Stimulated activated CD8-positive, alpha-beta memory T cell treated with anti-CD3 and anti-CD28 coated beads, Interleukin-15, amount 100 ng/mL, for 48 hours (primary cell): ENCODE results near the gene RBPJ.

ENCODE experiments used
- DNase-seq, 2 donors: peaks; one replicate each; pipeline ENCODE4 v3.0.0-alpha.2; 2020; ENCODE audit warnings: low read depth in 2 of 2

The RBPJ gene

DNA sequence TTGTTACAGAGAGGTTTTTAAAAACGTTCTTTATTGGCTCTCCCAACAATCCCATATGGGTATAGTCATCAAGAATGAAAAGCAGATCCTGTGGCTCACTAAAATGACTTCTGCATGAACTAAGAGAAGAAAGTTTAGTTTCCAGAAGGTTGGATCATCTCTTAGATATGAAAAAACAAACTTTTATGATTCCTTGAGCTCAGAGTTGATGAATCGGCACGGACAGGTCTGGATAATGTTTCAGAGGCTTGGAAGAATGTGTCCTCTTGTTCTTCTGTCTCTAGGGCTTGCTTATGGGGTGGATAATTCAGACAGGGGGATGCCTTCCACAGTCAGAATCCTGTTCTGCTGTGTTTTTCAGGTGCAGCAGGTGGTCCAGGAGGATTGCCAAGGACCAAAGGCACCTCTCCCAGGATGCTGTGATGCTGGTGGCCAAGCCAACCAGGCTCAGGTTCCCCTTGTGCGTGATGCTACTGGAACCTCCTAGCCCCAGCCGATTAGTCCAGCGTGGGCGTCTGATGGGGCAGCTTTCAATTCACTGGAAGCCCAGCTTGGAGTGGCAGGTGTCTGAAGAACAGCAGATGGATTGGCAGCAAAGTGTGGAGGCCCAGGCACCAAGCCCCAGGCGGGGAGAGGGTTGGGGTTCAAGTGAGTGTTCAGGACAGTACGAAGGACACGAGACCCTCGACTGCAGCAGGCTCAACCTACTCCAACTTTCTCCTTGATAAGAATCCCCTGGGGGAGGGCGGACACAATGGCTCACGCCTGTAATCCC is 139.1 kb downstream of the RBPJ start:
- no peak for DNase-seq

GRCh38 chr4:26462874-26463273 is 142.1 kb downstream of the RBPJ start:
- no peak for DNase-seq

DNA sequence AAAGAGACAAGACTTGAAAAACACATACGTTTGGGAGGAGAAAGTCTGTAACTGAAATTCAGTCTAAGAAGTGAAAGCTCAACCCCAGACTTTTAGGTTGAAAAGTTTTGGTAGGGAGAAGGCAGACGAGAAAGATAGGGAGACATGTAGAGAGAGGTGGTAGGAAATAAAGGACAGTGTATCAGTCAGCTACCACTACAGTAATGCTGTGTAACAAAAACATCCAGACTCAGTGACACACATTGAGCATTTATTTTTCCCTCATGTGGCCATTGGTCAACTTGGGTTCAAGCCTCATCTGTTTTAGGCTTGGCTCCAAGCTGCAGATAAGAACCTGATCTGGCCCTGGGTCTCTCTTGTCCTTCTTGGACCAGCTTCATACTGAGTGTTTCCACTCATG is 142.6 kb downstream of the RBPJ start:
- DNase-seq = no peak

DNA sequence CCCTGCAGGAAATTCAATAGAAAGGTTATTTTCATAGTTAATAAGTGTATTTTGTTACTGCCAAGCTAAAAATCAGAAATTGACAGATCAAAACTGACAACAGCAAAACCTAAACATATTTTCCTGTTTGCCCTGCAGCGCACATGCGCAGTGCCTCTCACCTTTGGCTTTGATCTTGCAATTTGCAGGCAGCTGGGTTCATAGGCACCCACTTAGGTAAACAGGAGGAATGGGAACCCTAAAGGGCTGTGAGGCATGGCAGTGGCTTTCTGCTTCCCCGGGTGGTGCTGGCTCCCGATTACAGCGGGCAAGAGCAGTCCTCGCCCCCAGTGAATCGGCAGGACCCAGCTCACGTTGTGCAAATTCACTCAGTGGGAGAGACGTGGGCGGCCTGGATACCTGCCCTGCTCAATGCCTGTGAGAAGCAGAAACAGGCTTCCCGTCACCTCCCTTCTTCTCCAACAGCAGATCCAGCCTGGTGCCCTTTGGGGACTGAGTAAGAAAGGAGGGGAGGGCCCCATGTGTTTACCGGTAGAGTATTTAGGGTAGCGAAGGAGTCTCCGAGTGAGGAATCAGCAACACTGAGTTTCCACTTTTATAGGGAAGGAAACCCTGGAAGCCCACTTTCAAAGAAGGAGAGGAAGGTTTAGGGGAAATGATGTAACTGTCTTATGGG is 143.7 kb downstream of the RBPJ start:
- no peak for DNase-seq

DNA sequence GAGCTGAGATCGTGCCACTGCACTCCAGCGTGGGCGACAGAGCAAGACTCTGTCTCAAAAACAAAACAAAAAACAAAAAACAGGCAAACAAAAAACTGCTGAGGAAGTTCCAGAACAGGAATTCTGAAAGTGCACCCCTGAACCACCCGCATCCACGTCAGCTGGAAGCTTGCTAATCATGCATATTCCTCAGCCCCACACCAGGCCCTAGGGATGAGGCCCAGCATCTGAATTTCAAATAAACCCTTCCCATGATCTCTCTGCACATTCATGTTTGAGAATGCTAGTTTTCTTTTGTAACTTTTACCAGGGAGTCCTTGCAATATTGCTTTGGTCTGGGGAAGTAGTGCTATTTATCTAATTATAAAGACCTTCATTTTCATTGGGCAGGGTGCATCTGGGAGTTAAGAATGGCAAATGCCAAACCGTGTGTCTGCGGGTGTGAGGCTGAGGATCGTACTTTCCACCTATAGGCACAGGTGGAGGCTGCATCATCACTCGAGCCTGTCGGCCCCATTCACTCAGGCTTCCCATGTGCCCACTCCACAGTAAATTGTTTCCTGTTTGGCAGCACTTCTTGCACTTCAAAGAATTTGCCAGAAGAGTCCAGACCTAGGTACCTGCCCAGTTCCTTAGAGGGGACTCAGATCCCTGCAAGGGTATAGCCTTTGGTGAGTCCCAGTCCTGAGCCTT is 145.9 kb downstream of the RBPJ start:
- no peak for DNase-seq

DNA sequence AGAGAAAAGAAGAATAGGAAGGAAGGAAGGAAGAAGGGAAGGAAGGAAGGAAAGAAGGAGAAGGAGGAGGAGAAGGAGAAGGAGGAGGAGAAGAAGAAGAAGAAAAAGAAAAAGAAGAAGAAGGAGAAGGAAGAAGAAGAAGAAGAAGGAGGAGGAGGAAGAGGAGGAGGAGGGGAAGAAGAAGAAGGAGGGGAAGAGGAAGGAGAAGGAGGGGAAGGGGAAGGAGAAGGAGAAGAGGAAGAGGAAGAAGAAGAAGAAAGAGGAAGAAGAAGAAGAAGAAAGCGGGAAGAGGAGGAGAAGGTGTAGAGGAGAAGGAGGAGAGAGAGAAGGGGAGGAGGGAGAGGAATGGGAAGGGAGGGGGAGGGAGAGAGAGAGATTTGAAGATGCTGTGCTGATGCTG is 146.9 kb downstream of the RBPJ start:
- no peak for DNase-seq

DNA sequence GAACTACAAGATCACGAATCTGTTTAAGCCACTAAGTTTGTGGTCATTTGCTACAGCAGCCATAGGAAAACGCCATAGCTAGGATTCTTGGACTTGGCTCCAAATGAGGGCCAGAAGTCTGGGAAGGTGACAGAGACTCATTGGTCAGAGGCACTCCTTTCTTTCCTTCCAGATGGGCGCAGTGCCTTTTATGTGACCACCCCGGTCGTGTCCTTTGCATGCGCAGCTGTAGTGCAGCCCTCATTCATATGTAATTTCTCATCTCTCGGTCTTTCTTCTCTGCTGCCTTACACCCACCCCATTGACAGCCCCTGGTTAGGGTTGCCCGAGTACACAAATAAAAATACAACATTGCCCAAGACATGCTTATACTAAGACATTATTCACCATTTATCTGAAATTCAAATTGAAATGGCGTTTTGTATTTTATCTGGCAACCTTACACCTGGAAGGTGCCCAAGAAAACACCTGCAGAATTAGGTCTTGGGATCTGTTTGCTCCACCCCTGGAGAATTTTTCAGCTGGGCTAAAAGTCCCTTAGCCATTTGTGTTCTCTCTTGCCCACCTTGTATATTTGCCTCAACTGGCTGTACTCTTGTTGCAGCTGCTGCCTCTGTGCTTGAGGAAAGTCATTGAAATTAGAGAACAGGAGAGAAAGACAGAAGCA is 147.6 kb downstream of the RBPJ start:
- DNase-seq = no peak

- no peak for DNase-seq
Observed at GRCh38 chr4:26468977-26469376, 148.2 kb downstream of the RBPJ start.

DNA sequence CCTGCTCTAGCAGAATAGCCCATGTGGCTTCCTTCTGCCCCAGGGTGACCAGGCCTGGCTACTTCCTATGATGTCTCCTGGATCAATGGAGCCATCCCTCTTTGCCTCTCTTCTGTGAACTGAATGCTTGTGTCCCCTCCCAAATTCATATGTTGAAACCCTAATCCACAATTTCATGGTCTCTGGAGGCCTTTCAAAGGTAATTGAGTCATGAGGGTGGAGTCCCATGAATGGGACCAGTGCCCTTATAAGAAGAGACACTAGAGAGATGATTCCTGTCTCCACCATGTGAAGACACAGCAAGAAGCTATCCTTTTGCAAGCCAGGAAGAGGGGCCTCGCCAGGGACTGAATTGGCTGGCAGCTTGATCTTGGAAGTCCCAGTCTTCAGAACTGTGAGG is 151.1 kb downstream of the RBPJ start:
- no peak for DNase-seq

- no peak for DNase-seq
Observed at GRCh38 chr4:26473893-26474292, 153.1 kb downstream of the RBPJ start.

GRCh38 chr4:26474551-26474950 is 153.7 kb downstream of the RBPJ start:
- no peak for DNase-seq

DNA sequence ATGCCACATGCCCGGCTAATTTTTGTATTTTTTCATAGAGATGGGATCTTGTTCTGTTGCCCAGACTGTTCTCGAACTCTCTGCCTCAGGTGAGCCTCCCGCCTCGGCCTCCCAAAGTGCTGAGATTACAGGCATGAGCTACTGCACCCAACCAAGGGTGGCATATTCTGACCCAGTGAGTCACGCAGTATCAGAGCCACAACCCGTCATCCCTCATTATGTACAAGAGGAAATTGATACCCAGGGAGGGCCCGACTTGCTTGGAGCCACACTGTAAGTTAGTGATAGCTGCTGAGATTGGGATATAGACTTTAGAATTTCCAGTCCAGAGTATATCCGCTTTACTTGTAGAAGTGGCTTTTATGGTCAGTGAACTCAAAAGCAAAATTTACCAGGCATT is 154.9 kb downstream of the RBPJ start:
- no peak for DNase-seq

- no peak for DNase-seq
Observed at GRCh38 chr4:26476545-26476944, 155.7 kb downstream of the RBPJ start.

DNA sequence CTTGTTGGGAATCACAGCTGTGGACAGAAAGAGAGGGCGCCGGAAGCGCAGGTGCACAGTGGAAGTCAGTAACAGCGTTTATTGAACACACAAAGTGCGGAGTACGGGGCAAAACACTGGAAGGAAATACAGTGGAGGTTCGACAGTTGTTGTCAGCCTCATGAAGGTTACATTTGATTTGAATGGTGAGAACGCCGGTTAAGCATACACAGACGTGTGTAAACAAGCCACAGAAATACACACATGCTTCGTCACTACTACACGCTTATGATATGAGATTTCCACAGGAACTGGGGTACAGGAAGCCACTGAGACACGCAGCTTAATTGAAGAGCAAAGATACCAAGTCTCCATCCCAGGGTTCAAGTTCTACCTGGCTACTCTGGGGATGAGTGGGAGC is 157.5 kb downstream of the RBPJ start:
- no peak for DNase-seq

DNA sequence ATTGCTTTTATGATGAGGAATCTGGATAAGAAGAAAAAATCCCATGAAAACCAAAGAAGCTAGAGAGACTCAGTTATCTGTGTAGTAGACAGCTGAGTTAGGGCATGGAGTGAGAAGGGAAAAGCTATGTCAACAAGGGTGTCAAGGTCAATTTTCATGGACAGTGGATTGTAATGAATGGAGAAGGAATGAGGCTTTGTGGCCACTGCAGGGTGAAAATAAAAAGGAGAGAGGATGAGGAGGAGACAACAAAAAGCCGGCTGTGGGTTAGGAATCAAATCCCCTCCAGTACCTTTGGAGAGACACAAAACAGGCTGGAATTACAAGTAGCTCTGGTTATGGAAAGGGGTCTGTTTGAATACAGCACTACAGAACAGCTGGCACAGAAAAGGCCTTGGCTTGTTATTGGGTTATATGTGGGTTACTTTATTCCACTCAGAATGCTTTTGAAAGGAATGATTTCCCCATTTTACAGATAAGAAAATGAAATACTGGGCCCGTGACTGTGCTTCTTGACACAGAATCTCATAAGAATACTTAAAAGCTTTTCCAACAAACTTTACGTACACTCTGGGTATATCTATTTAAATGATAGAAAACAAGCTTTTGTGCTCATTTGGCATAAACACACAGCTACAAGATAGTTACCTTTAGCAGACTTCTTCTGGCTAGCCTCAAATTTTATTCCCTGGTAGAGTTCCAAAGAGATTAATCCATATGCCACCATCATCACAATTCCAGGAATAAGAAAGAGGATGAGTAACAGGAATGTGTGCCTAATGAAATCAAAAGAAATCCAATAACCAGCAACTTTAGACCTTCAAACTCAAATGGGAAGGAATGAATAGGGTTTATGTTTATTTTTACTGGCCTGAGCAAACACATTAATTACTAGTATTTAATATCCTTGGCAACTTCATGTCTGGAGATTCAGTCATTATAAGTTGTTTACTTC is 162.0 kb downstream of the RBPJ start:
- no peak for DNase-seq

DNA sequence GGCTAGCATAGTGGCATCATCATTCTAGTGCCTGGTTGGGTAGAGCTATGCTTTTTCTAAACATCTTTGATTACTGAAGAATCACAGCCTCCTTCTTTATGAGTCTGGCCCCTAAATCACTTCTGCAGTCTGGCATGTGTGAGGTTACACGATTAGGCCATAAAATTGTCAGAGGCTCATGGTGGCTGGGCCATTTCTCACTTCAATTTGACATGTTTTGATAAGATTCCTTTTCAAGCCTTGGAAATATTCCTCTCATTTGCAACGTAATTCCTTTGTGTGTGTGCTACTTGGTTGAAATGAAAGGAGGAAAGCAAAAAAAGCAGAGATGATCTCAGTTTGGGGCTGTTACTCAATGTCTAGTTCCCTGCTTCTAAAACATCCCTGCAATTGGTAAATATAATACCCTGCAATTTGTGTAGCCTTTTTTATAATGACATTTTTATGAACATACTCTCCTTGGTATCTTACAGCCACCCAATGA is 163.3 kb downstream of the RBPJ start:
- no peak for DNase-seq

GRCh38 chr4:26484516-26484915 is 163.7 kb downstream of the RBPJ start:
- no peak for DNase-seq
